ENCODE measurements around the gene TBCA. TPM values are rescaled to one million over a fixed set of nuclear protein-coding genes. Genes with fewer than 3 reads are reported as not detected.

Gene TBCA, protein sequence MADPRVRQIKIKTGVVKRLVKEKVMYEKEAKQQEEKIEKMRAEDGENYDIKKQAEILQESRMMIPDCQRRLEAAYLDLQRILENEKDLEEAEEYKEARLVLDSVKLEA
- 326 and 330 TPM in 2 replicates for total RNA-seq (2021)
- long read RNA-seq, transcript TBCA-201 (3 exons, 2,301 nt), result minor isoform, 10 of 79 reads
- long read RNA-seq, transcript TBCA-202 (4 exons, 683 nt), result major isoform, 46 of 79 reads
- long read RNA-seq, partial matches to known transcripts, result 4 of 79 reads
- long read RNA-seq, other reads (novel, unspliced or antisense), result 19 of 79 reads

DNA sequence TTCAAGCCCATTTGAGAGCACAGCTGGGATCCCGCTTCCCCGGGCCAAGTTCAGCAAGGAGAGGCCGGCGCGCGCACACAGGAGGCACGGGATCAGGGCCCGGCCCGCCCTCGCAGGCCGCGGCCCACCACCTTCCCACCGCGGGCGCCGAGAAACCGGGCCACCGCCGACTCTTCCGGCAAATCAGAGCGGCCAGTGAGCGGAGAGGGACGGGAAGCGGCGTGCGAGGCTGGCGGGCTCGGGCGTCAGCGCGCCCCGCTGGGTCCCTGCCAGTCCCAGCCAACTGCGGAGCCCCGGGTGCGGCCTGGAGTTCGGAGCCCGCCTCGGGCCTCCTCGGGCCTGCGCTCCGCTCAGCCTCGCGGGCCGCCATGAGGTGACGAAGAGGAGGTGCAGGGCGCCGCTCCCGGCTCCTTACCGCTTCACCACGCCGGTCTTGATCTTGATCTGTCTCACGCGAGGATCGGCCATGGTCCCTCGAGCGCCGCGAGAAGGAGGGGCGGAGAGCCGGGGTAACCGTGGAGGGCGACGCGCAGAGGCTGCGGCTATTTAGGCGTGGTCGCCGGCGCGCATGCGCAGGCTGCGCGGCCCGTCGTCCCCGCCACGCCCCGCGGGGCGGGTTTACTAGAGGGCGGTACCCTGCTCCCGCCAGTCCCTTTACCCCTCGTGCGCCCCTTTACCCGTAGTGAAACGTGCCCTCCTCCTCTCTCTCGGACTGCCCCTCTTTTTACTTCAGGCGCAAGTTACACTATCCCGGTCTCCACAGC is at the start of gene TBCA:
Gene TBCA, minus strand, starts transcription at position 550 of the 764 bp plus-strand sequence. Its CDS starts 82 bp downstream, at position 468.
- peak within 1 kb of the TSS; percentile 91 for H3K18ac ChIP-seq (ENCODE audit: insufficient read length, low read depth, low read length)

More for the DNA sequence above, at the start of gene TBCA:
- peak within 1 kb of the TSS; percentile 94 to 98 (median 97) for H3K27ac Mint-ChIP-seq
- Histone ChIP-seq H3K27ac (ENCODE audit: insufficient read length, low read depth, low read length) (no peak within 1 kb of the TSS), H3K27me3 (ENCODE audit: insufficient read depth, low read length) (peaks cover 2% of the 10 kb centered on the region; the same call in 1 of the 2 replicates), H4K8ac (replicated peaks; ENCODE audit: insufficient read length, low read depth, low read length) (no peak within 1 kb of the TSS), H3K4me2 (ENCODE audit: insufficient read depth, insufficient read length, low read length) (peak within 1 kb of the TSS; percentile 83), H2AK5ac (ENCODE audit: insufficient read length, low read length) (no peak within 1 kb of the TSS), H3K14ac (ENCODE audit: insufficient read depth, low read length) (peak within 1 kb of the TSS; percentile 88), H3K79me1 (ENCODE audit: insufficient read depth, low read depth, low read length, poor library complexity, severe bottlenecking) (peaks cover 3% of the 10 kb centered on the region), H4K91ac (ENCODE audit: insufficient read length, low read depth, low read length) (no peak within 1 kb of the TSS), H2BK15ac (ENCODE audit: low read depth, low read length) (no peak within 1 kb of the TSS), H3K56ac (ENCODE audit: insufficient read length, low read depth, low read length) (no peak within 1 kb of the TSS), H4K20me1 (ENCODE audit: control insufficient read depth, insufficient read depth, insufficient read length) (no peaks in the 10 kb centered on the region), H3T11ph (ENCODE audit: low read length) (no peak within 1 kb of the TSS), H2BK20ac (ENCODE audit: low read depth, low read length, poor library complexity, severe bottlenecking) (no peak within 1 kb of the TSS), H4K5ac (ENCODE audit: insufficient read length, low read depth, low read length) (no peak within 1 kb of the TSS), H3K23me2 (ENCODE audit: insufficient read length, low read depth, low read length, poor library complexity, severe bottlenecking) (peaks cover 14% of the 10 kb centered on the region), H3K79me2 (ENCODE audit: insufficient read depth, low read length) (peaks cover 32% of the 10 kb centered on the region; the same call in 1 of the 2 replicates), H3K23ac (ENCODE audit: insufficient read length, low read depth, low read length) (no peak within 1 kb of the TSS), H2AFZ (ENCODE audit: low read length) (peak within 1 kb of the TSS; percentile 33), H2BK12ac (ENCODE audit: insufficient read length, low read depth, low read length) (no peak within 1 kb of the TSS), H3K4ac (ENCODE audit: low read depth, low read length) (no peak within 1 kb of the TSS), H2BK120ac (ENCODE audit: low read depth, low read length, poor library complexity, severe bottlenecking) (no peak within 1 kb of the TSS), H3K9ac (ENCODE audit: extremely low read depth, insufficient read length, low read length) (peak within 1 kb of the TSS; percentile 84), H3K9me3 (ENCODE audit: control insufficient read depth, low read depth, low read length) (no peaks in the 10 kb centered on the region), H2BK5ac (ENCODE audit: insufficient read length, low read length) (no peak within 1 kb of the TSS), H3K4me1 (ENCODE audit: insufficient read depth, low read length) (peaks cover 11% of the 10 kb centered on the region; the same call in 1 of the 2 replicates)
- peaks cover 44 to 47% of the 10 kb centered on the region in 2 experiments for H3K4me1 Mint-ChIP-seq
- TF ChIP-seq, protein P1, sequence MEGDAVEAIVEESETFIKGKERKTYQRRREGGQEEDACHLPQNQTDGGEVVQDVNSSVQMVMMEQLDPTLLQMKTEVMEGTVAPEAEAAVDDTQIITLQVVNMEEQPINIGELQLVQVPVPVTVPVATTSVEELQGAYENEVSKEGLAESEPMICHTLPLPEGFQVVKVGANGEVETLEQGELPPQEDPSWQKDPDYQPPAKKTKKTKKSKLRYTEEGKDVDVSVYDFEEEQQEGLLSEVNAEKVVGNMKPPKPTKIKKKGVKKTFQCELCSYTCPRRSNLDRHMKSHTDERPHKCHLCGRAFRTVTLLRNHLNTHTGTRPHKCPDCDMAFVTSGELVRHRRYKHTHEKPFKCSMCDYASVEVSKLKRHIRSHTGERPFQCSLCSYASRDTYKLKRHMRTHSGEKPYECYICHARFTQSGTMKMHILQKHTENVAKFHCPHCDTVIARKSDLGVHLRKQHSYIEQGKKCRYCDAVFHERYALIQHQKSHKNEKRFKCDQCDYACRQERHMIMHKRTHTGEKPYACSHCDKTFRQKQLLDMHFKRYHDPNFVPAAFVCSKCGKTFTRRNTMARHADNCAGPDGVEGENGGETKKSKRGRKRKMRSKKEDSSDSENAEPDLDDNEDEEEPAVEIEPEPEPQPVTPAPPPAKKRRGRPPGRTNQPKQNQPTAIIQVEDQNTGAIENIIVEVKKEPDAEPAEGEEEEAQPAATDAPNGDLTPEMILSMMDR (conservative IDR thresholded peaks at IDR 0.05), result peak; percentile 49
- WGBS (ENCODE audit: extremely low coverage, insufficient read length, low lambda C conversion rate), result no CpG with 5 or more reads among the region's 89 CpGs
- peaks cover 11 to 12% (median 11%) of the 10 kb centered on the region in 3 experiments; a peak in 5 of 7 replicates for H3K36me3 Mint-ChIP-seq (ENCODE audit: insufficient read depth in 1 of 3, low read depth in 3 of 3)
- peaks cover 12% of the 10 kb centered on the region for H3K27me3 Mint-ChIP-seq (ENCODE audit: low read depth)
- H3K9me3 Mint-ChIP-seq, result no peaks in the 10 kb centered on the region
- DNase-seq, result peak; percentile 93
- peak within 1 kb of the TSS; percentile 90 to 91 for H3K4me3 Mint-ChIP-seq

Measured in H9 (cell line).